Measurements from ENCODE around the gene CDC26.

The CDC26 gene

GRCh38 chr9:113222482-113222841 lies 52.9 kb downstream of the CDC26 start:
- Histone ChIP-seq H3K9me3 (ENCODE audit: low read length) (no peaks in the 10 kb centered on the region), H3F3A (ENCODE audit: insufficient read depth, low read length) (peaks cover 8% of the 10 kb centered on the region), H3K36me3 (ENCODE audit: insufficient read depth, low read length) (peaks cover 8% of the 10 kb centered on the region; the same call in 1 of the 2 replicates), H4K20me1 (ENCODE audit: insufficient read depth, low read length) (no peaks in the 10 kb centered on the region), H3K9ac (ENCODE audit: low read length) (peak overlapping the region; percentile 86), H3K9me2 (ENCODE audit: low read depth, low read length) (no peaks in the 10 kb centered on the region), H2AFZ (ENCODE audit: low read length) (no peak overlapping the region; the same call in 1 of the 2 replicates), H3K27me3 (ENCODE audit: insufficient read depth, low read length) (no peaks in the 10 kb centered on the region), H3K4me3 (ENCODE audit: low read depth, low read length, poor library complexity, severe bottlenecking) (peak overlapping the region; percentile 88), H3K4me2 (ENCODE audit: low read length) (peak overlapping the region; percentile 97), H3K27ac (ENCODE audit: low read depth, low read length, poor library complexity, severe bottlenecking) (no peak overlapping the region), H3K79me2 (ENCODE audit: insufficient read depth, low read length) (peaks cover 36% of the 10 kb centered on the region), H3K4me1 (ENCODE audit: insufficient read depth, low read length, severe bottlenecking) (peaks cover 44% of the 10 kb centered on the region)
- TF ChIP-seq, protein P1, sequence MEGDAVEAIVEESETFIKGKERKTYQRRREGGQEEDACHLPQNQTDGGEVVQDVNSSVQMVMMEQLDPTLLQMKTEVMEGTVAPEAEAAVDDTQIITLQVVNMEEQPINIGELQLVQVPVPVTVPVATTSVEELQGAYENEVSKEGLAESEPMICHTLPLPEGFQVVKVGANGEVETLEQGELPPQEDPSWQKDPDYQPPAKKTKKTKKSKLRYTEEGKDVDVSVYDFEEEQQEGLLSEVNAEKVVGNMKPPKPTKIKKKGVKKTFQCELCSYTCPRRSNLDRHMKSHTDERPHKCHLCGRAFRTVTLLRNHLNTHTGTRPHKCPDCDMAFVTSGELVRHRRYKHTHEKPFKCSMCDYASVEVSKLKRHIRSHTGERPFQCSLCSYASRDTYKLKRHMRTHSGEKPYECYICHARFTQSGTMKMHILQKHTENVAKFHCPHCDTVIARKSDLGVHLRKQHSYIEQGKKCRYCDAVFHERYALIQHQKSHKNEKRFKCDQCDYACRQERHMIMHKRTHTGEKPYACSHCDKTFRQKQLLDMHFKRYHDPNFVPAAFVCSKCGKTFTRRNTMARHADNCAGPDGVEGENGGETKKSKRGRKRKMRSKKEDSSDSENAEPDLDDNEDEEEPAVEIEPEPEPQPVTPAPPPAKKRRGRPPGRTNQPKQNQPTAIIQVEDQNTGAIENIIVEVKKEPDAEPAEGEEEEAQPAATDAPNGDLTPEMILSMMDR (IDR thresholded peaks at IDR 0.05; ENCODE audit: low read length): no peak
- no peak for TF ChIP-seq EZH2 (IDR thresholded peaks at IDR 0.05; ENCODE audit: borderline replicate concordance, low read length)

DNA sequence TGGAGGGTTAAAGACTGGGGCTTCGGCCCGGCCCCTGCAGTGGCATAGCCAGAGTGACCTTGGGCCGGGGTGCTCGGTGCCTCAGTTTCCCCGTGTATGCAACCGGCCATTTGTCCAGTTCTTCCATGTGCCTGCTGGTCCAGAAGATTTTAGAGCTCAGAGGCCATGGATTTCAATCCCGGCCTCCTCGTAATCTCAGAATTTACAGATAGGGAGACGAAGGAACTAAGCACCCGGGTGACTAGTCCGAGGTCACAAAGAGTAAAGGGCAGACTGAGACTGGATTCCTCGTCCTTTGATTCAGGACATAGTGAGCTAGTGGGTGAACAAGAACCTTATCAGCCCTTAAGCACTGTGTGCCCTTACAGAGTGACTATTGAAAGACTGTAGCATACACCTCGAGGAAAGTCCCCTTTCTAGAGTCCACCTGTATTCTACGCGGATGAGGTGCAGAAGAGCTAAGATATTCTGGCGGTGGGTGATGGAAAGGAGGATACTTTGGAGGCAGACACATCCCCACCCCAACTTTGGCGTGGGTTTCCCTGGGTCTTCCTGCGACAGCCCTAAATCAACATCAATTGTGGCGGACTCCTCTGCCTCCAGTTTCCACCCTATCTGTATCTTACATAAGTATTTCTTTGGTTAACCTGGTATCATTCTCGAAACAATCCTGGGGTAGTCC lies 53.4 kb downstream of the CDC26 start:
- Histone ChIP-seq H3K9me2 (ENCODE audit: low read depth, low read length) (no peaks in the 10 kb centered on the region), H4K20me1 (ENCODE audit: insufficient read depth, low read length) (no peaks in the 10 kb centered on the region), H3K27ac (ENCODE audit: low read depth, low read length, poor library complexity, severe bottlenecking) (no peak overlapping the region), H3K4me3 (ENCODE audit: low read depth, low read length, poor library complexity, severe bottlenecking) (peak overlapping the region; percentile 88), H3F3A (ENCODE audit: insufficient read depth, low read length) (peaks cover 8% of the 10 kb centered on the region), H2AFZ (ENCODE audit: low read length) (no peak overlapping the region; the same call in 1 of the 2 replicates), H3K9ac (ENCODE audit: low read length) (peak overlapping the region; percentile 86), H3K9me3 (ENCODE audit: low read length) (no peaks in the 10 kb centered on the region), H3K4me1 (ENCODE audit: insufficient read depth, low read length, severe bottlenecking) (peaks cover 44% of the 10 kb centered on the region), H3K27me3 (ENCODE audit: insufficient read depth, low read length) (no peaks in the 10 kb centered on the region), H3K4me2 (ENCODE audit: low read length) (peak overlapping the region; percentile 97), H3K79me2 (ENCODE audit: insufficient read depth, low read length) (peaks cover 39% of the 10 kb centered on the region), H3K36me3 (ENCODE audit: insufficient read depth, low read length) (peaks cover 10% of the 10 kb centered on the region; the same call in 1 of the 2 replicates)
- no peak for TF ChIP-seq EZH2 (IDR thresholded peaks at IDR 0.05; ENCODE audit: borderline replicate concordance, low read length)
- TF ChIP-seq, protein P1 (IDR thresholded peaks at IDR 0.05; ENCODE audit: low read length): no peak

GRCh38 chr9:113221003-113221799 lies 54.2 kb downstream of the CDC26 start, which contains the start of the genes FKBP15 and SLC31A1:
Gene FKBP15, minus strand, starts transcription at chr9:113221277. Its CDS starts 34 bp downstream, at chr9:113221243.
Gene SLC31A1, plus strand, starts transcription at chr9:113221544. Its CDS starts 34,605 bp downstream, at chr9:113256149.
- peaks cover 45% of the 10 kb centered on the region for H3K79me2 ChIP-seq (ENCODE audit: insufficient read depth, low read length)
- no peaks in the 10 kb centered on the region for H3K9me3 ChIP-seq (ENCODE audit: low read length)
- peak within 1 kb of the TSS; percentile 84 for H3K27ac ChIP-seq (ENCODE audit: low read depth, low read length, poor library complexity, severe bottlenecking)
- no peaks in the 10 kb centered on the region for H4K20me1 ChIP-seq (ENCODE audit: insufficient read depth, low read length)
- no peaks in the 10 kb centered on the region for H3K9me2 ChIP-seq (ENCODE audit: low read depth, low read length)
- H3K4me1 ChIP-seq (ENCODE audit: insufficient read depth, low read length, severe bottlenecking): peaks cover 44% of the 10 kb centered on the region
- peak within 1 kb of the TSS; percentile 88 for H3K4me3 ChIP-seq (ENCODE audit: low read depth, low read length, poor library complexity, severe bottlenecking)
- no peaks in the 10 kb centered on the region for H3K27me3 ChIP-seq (ENCODE audit: insufficient read depth, low read length)
- peak within 1 kb of the TSS; percentile 98 for H3K4me2 ChIP-seq (ENCODE audit: low read length)
- H3F3A ChIP-seq (ENCODE audit: insufficient read depth, low read length): peaks cover 8% of the 10 kb centered on the region
- peaks cover 17% of the 10 kb centered on the region; the same call in 1 of the 2 replicates for H3K36me3 ChIP-seq (ENCODE audit: insufficient read depth, low read length)
- no peak within 1 kb of the TSS; the same call in 1 of the 2 replicates for H2AFZ ChIP-seq (ENCODE audit: low read length)
- H3K9ac ChIP-seq (ENCODE audit: low read length): peak within 1 kb of the TSS; percentile 92
- TF ChIP-seq EZH2 (IDR thresholded peaks at IDR 0.05; ENCODE audit: borderline replicate concordance, low read length): no peak
- TF ChIP-seq, protein P1 (IDR thresholded peaks at IDR 0.05; ENCODE audit: low read length): no peak

Data from OCI-LY1 (cell line).